ENCODE measurements around the gene ATRX.
"Not testable (repeated sequence)": the region's sequence is repeated elsewhere in the genome, so short reads cannot be mapped to it uniquely, and the experiment has no call there.

GRCh38 chrX:77766212-77766611 is 19.8 kb downstream of the ATRX start:
- TF ChIP-seq POLR2A (IDR thresholded peaks at IDR 0.05; ENCODE audit: low read depth, low read length); TAF1 (IDR thresholded peaks at IDR 0.05; ENCODE audit: borderline replicate concordance, low read depth, low read length): not testable (repeated sequence)

Data from GM12892 (cell line).